ENCODE results near the gene ANK3. TPM values are rescaled to one million over a fixed set of nuclear protein-coding genes. Genes with fewer than 3 reads are reported as not detected.

ANK3 gene
- total RNA-seq, 1 donor from 2014 or later, result 4.0 TPM

GRCh38 chr10:60382946-60383681 lies 6.6 kb downstream of the ANK3 start:
- Mint-ChIP-seq H3K36me3 (ENCODE audit: low read depth) (no peaks in the 10 kb centered on the region), H3K27me3 (no peaks in the 10 kb centered on the region), H3K4me1 (peaks cover 12% of the 10 kb centered on the region), H3K9me3 (no peaks in the 10 kb centered on the region), H3K4me3 (no peak overlapping the region), H3K27ac (no peak overlapping the region)
- no peak for ATAC-seq (ENCODE audit: low read depth)
- DNase-seq, result no peak
- intact Hi-C loops (cut with micrococcal nuclease), result no loop called here
- TF ChIP-seq CTCF (IDR thresholded peaks at IDR 0.05), result no peak
- ChIA-PET POLR2A (no interaction called here), CTCF (no interaction called here)

GRCh38 chr10:60380781-60381180 lies 8.9 kb downstream of the ANK3 start:
- no peaks in the 10 kb centered on the region for H3K27me3 Mint-ChIP-seq
- H3K9me3 Mint-ChIP-seq, result no peaks in the 10 kb centered on the region
- ATAC-seq (ENCODE audit: low read depth), result no peak

GRCh38 chr10:60377955-60378354 lies 11.7 kb downstream of the ANK3 start:
- peaks cover 4% of the 10 kb centered on the region for H3K4me1 Mint-ChIP-seq

More at GRCh38 chr10:60380781-60381180, 8.9 kb downstream of the ANK3 start:
- intact Hi-C loops (cut with micrococcal nuclease), result no loop called here
- ChIA-PET POLR2A (no interaction called here), CTCF (no interaction called here)
- Mint-ChIP-seq H3K4me1 (peaks cover 4% of the 10 kb centered on the region), H3K36me3 (ENCODE audit: low read depth) (no peaks in the 10 kb centered on the region), H3K27ac (no peak overlapping the region), H3K4me3 (no peak overlapping the region)
- no peak for DNase-seq
- no peak for TF ChIP-seq CTCF (IDR thresholded peaks at IDR 0.05)

GRCh38 chr10:60377042-60377352 lies 12.7 kb downstream of the ANK3 start:
- peaks cover 3% of the 10 kb centered on the region for H3K4me1 Mint-ChIP-seq
- no peak for ATAC-seq (ENCODE audit: low read depth)

More at GRCh38 chr10:60377955-60378354, 11.7 kb downstream of the ANK3 start:
- Mint-ChIP-seq H3K9me3 (no peaks in the 10 kb centered on the region), H3K27ac (no peak overlapping the region), H3K4me3 (no peak overlapping the region), H3K36me3 (ENCODE audit: low read depth) (no peaks in the 10 kb centered on the region), H3K27me3 (no peaks in the 10 kb centered on the region)
- ChIA-PET CTCF (no interaction called here), POLR2A (no interaction called here)
- no peak for ATAC-seq (ENCODE audit: low read depth)
- DNase-seq, result no peak
- TF ChIP-seq CTCF (IDR thresholded peaks at IDR 0.05), result no peak
- intact Hi-C loops (cut with micrococcal nuclease), result loop anchor here (2.0 kb wide), 1 partner anchor 15 kb away; no protein-coding TSS in a partner anchor

More at GRCh38 chr10:60377042-60377352, 12.7 kb downstream of the ANK3 start:
- TF ChIP-seq CTCF (IDR thresholded peaks at IDR 0.05), result no peak
- H3K27me3 Mint-ChIP-seq, result no peaks in the 10 kb centered on the region
- no peak overlapping the region for H3K27ac Mint-ChIP-seq
- ChIA-PET CTCF (no interaction called here), POLR2A (no interaction called here)
- no peaks in the 10 kb centered on the region for H3K9me3 Mint-ChIP-seq
- DNase-seq, result no peak
- no peaks in the 10 kb centered on the region for H3K36me3 Mint-ChIP-seq (ENCODE audit: low read depth)
- intact Hi-C loops (cut with micrococcal nuclease), result no loop called here
- H3K4me3 Mint-ChIP-seq, result no peak overlapping the region

All from activated B cell treated with CpG ODN at 0.5 μM for 24 hours (primary cell).